Dendritic cell treated with granulocyte-macrophage colony-stimulating factor and Interleukin-4, amounts not matched to agents 40 ng/mL and 50 ng/mL, for 4 days (primary cell): ENCODE measurements around the gene IL13.
A peak's percentile ranks its signal among the peaks of the same experiment; 100 is the strongest.
"Not testable (repeated sequence)": the region's sequence is repeated elsewhere in the genome, so short reads cannot be mapped to it uniquely, and the experiment has no call there.

Source experiments
- H3K27ac Mint-ChIP-seq: one replicate; pipeline ENCODE4 v1.8.0; 2022; ENCODE audit warnings: mild to moderate bottlenecking, mixed read lengths
- H3K27me3 Mint-ChIP-seq: one replicate; pipeline ENCODE4 v1.8.0; 2022; ENCODE audit warnings: mild to moderate bottlenecking, mixed read lengths
- H3K36me3 Mint-ChIP-seq: one replicate; pipeline ENCODE4 v1.8.0; 2022; ENCODE audit warnings: low read depth, mixed read lengths
- H3K4me1 Mint-ChIP-seq: one replicate; pipeline ENCODE4 v1.8.0; 2022; ENCODE audit warnings: low read depth, mixed read lengths
- H3K4me3 Mint-ChIP-seq: one replicate; pipeline ENCODE4 v1.8.0; 2022; ENCODE audit warnings: mild to moderate bottlenecking, moderate library complexity, mixed read lengths
- H3K9me3 Mint-ChIP-seq: one replicate; pipeline ENCODE4 v1.8.0; 2022; ENCODE audit warnings: mixed read lengths
- intact Hi-C: fragments of 100-400 bp; cut with micrococcal nuclease; formaldehyde crosslinking; loops from one replicate; pipeline ENCODE4 v1.15.0; 2022

IL13 gene

GRCh38 chr5:132684491-132684890 lies 26.5 kb downstream of the IL13 start:
- no peak overlapping the region for H3K4me3 Mint-ChIP-seq
- H3K36me3 Mint-ChIP-seq, result no peaks in the 10 kb centered on the region
- H3K4me1 Mint-ChIP-seq, result peaks cover 17% of the 10 kb centered on the region
- H3K27me3 Mint-ChIP-seq, result no peaks in the 10 kb centered on the region
- H3K27ac Mint-ChIP-seq, result no peak overlapping the region
- no peaks in the 10 kb centered on the region for H3K9me3 Mint-ChIP-seq
- intact Hi-C loops, result no loop called here

GRCh38 chr5:132684922-132685720 lies 27.1 kb downstream of the IL13 start:
- H3K27me3 Mint-ChIP-seq, result no peaks in the 10 kb centered on the region
- peaks cover 18% of the 10 kb centered on the region for H3K4me1 Mint-ChIP-seq
- no peaks in the 10 kb centered on the region for H3K36me3 Mint-ChIP-seq
- intact Hi-C loops, result no loop called here
- H3K4me3 Mint-ChIP-seq, result no peak overlapping the region
- no peak overlapping the region for H3K27ac Mint-ChIP-seq
- H3K9me3 Mint-ChIP-seq, result no peaks in the 10 kb centered on the region

GRCh38 chr5:132686193-132686592 lies 28.2 kb downstream of the IL13 start:
- H3K36me3 Mint-ChIP-seq, result no peaks in the 10 kb centered on the region
- H3K27ac Mint-ChIP-seq, result no peak overlapping the region
- H3K4me1 Mint-ChIP-seq, result peaks cover 18% of the 10 kb centered on the region
- H3K9me3 Mint-ChIP-seq, result no peaks in the 10 kb centered on the region
- intact Hi-C loops, result no loop called here
- no peaks in the 10 kb centered on the region for H3K27me3 Mint-ChIP-seq
- H3K4me3 Mint-ChIP-seq, result no peak overlapping the region

- Mint-ChIP-seq H3K27me3 (no peaks in the 10 kb centered on the region), H3K36me3 (no peaks in the 10 kb centered on the region), H3K4me1 (peaks cover 18% of the 10 kb centered on the region), H3K4me3 (no peak overlapping the region), H3K27ac (no peak overlapping the region), H3K9me3 (no peaks in the 10 kb centered on the region)
- intact Hi-C loops, result no loop called here
These were observed 30.0 kb downstream of the IL13 start for GRCh38 chr5:132687995-132688394.

GRCh38 chr5:132688536-132689339 lies 30.8 kb downstream of the IL13 start:
- Mint-ChIP-seq H3K4me1 (peaks cover 18% of the 10 kb centered on the region), H3K27me3 (no peaks in the 10 kb centered on the region), H3K36me3 (no peaks in the 10 kb centered on the region), H3K9me3 (no peaks in the 10 kb centered on the region), H3K4me3 (no peak overlapping the region), H3K27ac (no peak overlapping the region)
- intact Hi-C loops, result no loop called here

- intact Hi-C loops, result no loop called here
- Mint-ChIP-seq H3K36me3 (no peaks in the 10 kb centered on the region), H3K4me1 (peaks cover 18% of the 10 kb centered on the region), H3K27ac (no peak overlapping the region), H3K27me3 (no peaks in the 10 kb centered on the region), H3K4me3 (no peak overlapping the region), H3K9me3 (no peaks in the 10 kb centered on the region)
These were observed 31.5 kb downstream of the IL13 start for GRCh38 chr5:132689513-132689912.

- Mint-ChIP-seq H3K27me3 (no peaks in the 10 kb centered on the region), H3K4me1 (peaks cover 18% of the 10 kb centered on the region), H3K27ac (no peak overlapping the region), H3K36me3 (no peaks in the 10 kb centered on the region), H3K4me3 (no peak overlapping the region), H3K9me3 (no peaks in the 10 kb centered on the region)
- intact Hi-C loops, result no loop called here
These were observed 32.2 kb downstream of the IL13 start for GRCh38 chr5:132690156-132690555.

GRCh38 chr5:132691755-132692631 lies 34.0 kb downstream of the IL13 start:
- intact Hi-C loops, H3K27me3 Mint-ChIP-seq, H3K9me3 Mint-ChIP-seq, H3K36me3 Mint-ChIP-seq, H3K27ac Mint-ChIP-seq, H3K4me3 Mint-ChIP-seq: not testable (repeated sequence)
- peaks cover 18% of the 10 kb centered on the region for H3K4me1 Mint-ChIP-seq

GRCh38 chr5:132692632-132692967 lies 34.6 kb downstream of the IL13 start:
- Mint-ChIP-seq H3K27ac (no peak overlapping the region), H3K4me1 (peaks cover 18% of the 10 kb centered on the region), H3K4me3 (no peak overlapping the region), H3K9me3 (no peaks in the 10 kb centered on the region), H3K27me3 (no peaks in the 10 kb centered on the region), H3K36me3 (no peaks in the 10 kb centered on the region)
- intact Hi-C loops, result no loop called here

GRCh38 chr5:132695956-132696355 lies 38.0 kb downstream of the IL13 start:
- intact Hi-C loops, result no loop called here

GRCh38 chr5:132704875-132705274 lies 46.9 kb downstream of the IL13 start:
- Mint-ChIP-seq H3K36me3 (no peaks in the 10 kb centered on the region), H3K27ac (no peak overlapping the region), H3K9me3 (no peaks in the 10 kb centered on the region), H3K27me3 (no peaks in the 10 kb centered on the region), H3K4me1 (peaks cover 6% of the 10 kb centered on the region), H3K4me3 (no peak overlapping the region)
- intact Hi-C loops, result no loop called here

More at GRCh38 chr5:132695956-132696355, 38.0 kb downstream of the IL13 start:
- H3K9me3 Mint-ChIP-seq, result no peaks in the 10 kb centered on the region
- no peak overlapping the region for H3K27ac Mint-ChIP-seq
- H3K27me3 Mint-ChIP-seq, result no peaks in the 10 kb centered on the region
- no peaks in the 10 kb centered on the region for H3K36me3 Mint-ChIP-seq
- no peak overlapping the region for H3K4me3 Mint-ChIP-seq
- no peaks in the 10 kb centered on the region for H3K4me1 Mint-ChIP-seq

GRCh38 chr5:132708645-132709044 lies 50.7 kb downstream of the IL13 start:
- Mint-ChIP-seq H3K9me3 (no peaks in the 10 kb centered on the region), H3K4me1 (peaks cover 6% of the 10 kb centered on the region)
- intact Hi-C loops, result no loop called here

More at GRCh38 chr5:132708645-132709044, 50.7 kb downstream of the IL13 start:
- H3K4me3 Mint-ChIP-seq, result no peak overlapping the region
- peak overlapping the region; percentile 46 for H3K27ac Mint-ChIP-seq
- H3K36me3 Mint-ChIP-seq, result no peaks in the 10 kb centered on the region
- no peaks in the 10 kb centered on the region for H3K27me3 Mint-ChIP-seq
